SU-DHL-6 (cell line): Measurements from ENCODE around the gene B4GALT1.

Experiments used
- EZH2phosphoT487 ChIP-seq: fragments of 200-600 bp; sonication (generic), shearing (Covaris generic); conservative IDR thresholded peaks from 2 replicates; pipeline ENCODE4 v1.6.1; 2018; ENCODE audit warnings: mild to moderate bottlenecking, antibody characterized with exemption, low read length, moderate library complexity, mixed read lengths
- TF ChIP-seq, protein P1 (sequence below): fragments of 200-600 bp; sonication (generic); IDR thresholded peaks from one replicate; pipeline ENCODE4 v1.5.1; 2017; ENCODE audit warnings: antibody characterized with exemption, mild to moderate bottlenecking, low read length, moderate library complexity; ENCODE audit not compliant: insufficient read depth, poor library complexity, severe bottlenecking

DNA sequence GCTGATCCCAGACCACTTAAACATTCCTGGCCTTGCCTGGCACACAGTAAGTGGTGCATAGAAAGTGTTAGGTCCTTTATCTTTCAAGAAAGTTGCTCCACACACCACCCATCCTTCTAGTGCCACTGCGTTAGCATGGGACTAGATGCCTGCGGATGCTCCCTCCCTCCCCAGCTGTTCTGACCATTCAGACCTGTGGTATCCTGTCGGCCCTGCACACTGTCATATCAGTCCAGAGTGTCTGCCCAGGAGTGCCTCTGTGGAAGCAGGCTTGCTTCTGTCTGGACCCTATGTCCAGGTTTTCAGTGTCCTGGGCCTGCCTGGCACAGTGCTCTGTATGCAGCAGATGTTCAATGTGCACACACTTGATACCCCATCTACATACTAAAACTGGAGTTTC, 52.4 kb downstream of the B4GALT1 start:
- TF ChIP-seq, protein P1, sequence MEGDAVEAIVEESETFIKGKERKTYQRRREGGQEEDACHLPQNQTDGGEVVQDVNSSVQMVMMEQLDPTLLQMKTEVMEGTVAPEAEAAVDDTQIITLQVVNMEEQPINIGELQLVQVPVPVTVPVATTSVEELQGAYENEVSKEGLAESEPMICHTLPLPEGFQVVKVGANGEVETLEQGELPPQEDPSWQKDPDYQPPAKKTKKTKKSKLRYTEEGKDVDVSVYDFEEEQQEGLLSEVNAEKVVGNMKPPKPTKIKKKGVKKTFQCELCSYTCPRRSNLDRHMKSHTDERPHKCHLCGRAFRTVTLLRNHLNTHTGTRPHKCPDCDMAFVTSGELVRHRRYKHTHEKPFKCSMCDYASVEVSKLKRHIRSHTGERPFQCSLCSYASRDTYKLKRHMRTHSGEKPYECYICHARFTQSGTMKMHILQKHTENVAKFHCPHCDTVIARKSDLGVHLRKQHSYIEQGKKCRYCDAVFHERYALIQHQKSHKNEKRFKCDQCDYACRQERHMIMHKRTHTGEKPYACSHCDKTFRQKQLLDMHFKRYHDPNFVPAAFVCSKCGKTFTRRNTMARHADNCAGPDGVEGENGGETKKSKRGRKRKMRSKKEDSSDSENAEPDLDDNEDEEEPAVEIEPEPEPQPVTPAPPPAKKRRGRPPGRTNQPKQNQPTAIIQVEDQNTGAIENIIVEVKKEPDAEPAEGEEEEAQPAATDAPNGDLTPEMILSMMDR: no peak
- TF ChIP-seq EZH2phosphoT487: no peak
